GM12878 (cell line): ENCODE data around the gene CD86. TPM values are rescaled to one million over a fixed set of nuclear protein-coding genes. Genes with fewer than 3 reads are reported as not detected.

ENCODE experiments used
- ATAC-seq: fragments of 200-7000 bp; cut with Tn5 transposase; 3 replicates; pipeline ENCODE4 v1.9.1; 2020; ENCODE audit warnings: mild to moderate bottlenecking, moderate library complexity
- BruUV-seq: library from RNA; stranded (reverse); fragments of 400-500 nt; replicated peaks from 2 replicates; lab custom pipeline; 2021; lab: Mats Ljungman, UMichigan
- CTCF ChIA-PET: fragments of 300-600 bp; sonication (Branson Sonifier 250); formaldehyde crosslinking; extraction: SDS; loops from one replicate; lab custom pipeline; 2021; ENCODE audit warnings: inconsistent platforms; lab: Yijun Ruan, JAX
- POLR2A ChIA-PET: fragments of 350-600 bp; formaldehyde crosslinking; extraction: SDS; loops from one replicate; lab custom pipeline; 2021; ENCODE audit warnings: inconsistent platforms; lab: Charles Lee
- RAD21 ChIA-PET: fragments of 300-600 bp; sonication (Branson Sonifier 250); formaldehyde crosslinking; loops from one replicate; lab custom pipeline; 2023; ENCODE audit warnings: antibody characterized with exemption; ENCODE audit not compliant: unreplicated experiment; lab: Charles Lee
- SMC1A ChIA-PET: fragments of 300-600 bp; sonication (Branson Sonifier 250); formaldehyde crosslinking; loops from one replicate; lab custom pipeline; 2023; ENCODE audit not compliant: unreplicated experiment, uncharacterized antibody; lab: Charles Lee
- DNase-seq: peaks from one replicate; pipeline ENCODE4 v3.0.0-alpha.2; 2011; ENCODE audit warnings: low read depth, low spot score
- FAIRE-seq: peaks from 3 replicates; lab custom pipeline; 2011; peaks lifted over from hg19 to GRCh38; lab: Jason Lieb, UNC
- H2AFZ ChIP-seq: 2 replicates; pipeline ENCODE4 v1.6.0; 2011; ENCODE audit warnings: low read depth, low read length, control low read depth; ENCODE audit not compliant: control insufficient read depth
- H3K27ac ChIP-seq: 2 replicates; pipeline ENCODE4 v1.5.1; 2011; ENCODE audit warnings: control low read depth; ENCODE audit not compliant: control insufficient read depth, insufficient read depth
- H3K27me3 ChIP-seq, 2 experiments: replicated peaks in 1 of 2; 2 replicates each; pipeline versions ENCODE4 v1.6.0 to v1.6.1; 2011; ENCODE audit warnings: low read length in 1 of 2; ENCODE audit not compliant: control insufficient read depth in 2 of 2, insufficient read depth in 2 of 2
- H3K36me3 ChIP-seq, 2 experiments: 2 replicates each; pipeline ENCODE4 v1.5.1; 2011; ENCODE audit warnings: low read length in 1 of 2; ENCODE audit not compliant: control insufficient read depth in 2 of 2, insufficient read depth in 2 of 2
- H3K4me1 ChIP-seq: 2 replicates; pipeline ENCODE4 v1.6.1; 2011; ENCODE audit warnings: mild to moderate bottlenecking, low read length, moderate library complexity, mixed read lengths; ENCODE audit not compliant: control insufficient read depth, insufficient read depth
- H3K4me2 ChIP-seq: 2 replicates; pipeline ENCODE4 v1.6.0; 2011; ENCODE audit warnings: control low read depth; ENCODE audit not compliant: control insufficient read depth, insufficient read depth
- H3K4me3 ChIP-seq: fragments of 200-600 bp; sonication (generic); 2 replicates; pipeline ENCODE4 v1.5.1; 2016
- H3K79me2 ChIP-seq: 2 replicates; pipeline ENCODE4 v1.6.0; 2011; ENCODE audit warnings: low read length; ENCODE audit not compliant: control insufficient read depth, insufficient read depth
- H3K9ac ChIP-seq: 2 replicates; pipeline ENCODE4 v1.8.0; 2011; ENCODE audit warnings: low read length, control low read depth, mixed read lengths; ENCODE audit not compliant: control insufficient read depth, insufficient read depth
- H3K9me3 ChIP-seq: replicated peaks from 3 replicates; pipeline ENCODE4 v1.5.1; 2011; ENCODE audit warnings: mild to moderate bottlenecking, low read length; ENCODE audit not compliant: control insufficient read depth, insufficient read depth
- H4K20me1 ChIP-seq: 2 replicates; pipeline ENCODE4 v1.6.0; 2011; ENCODE audit not compliant: control insufficient read depth, insufficient read depth
- CHD1 ChIP-seq: IDR thresholded peaks from 2 replicates; pipeline ENCODE4 v1.6.1; 2012; ENCODE audit warnings: low read depth, low read length, improper control_type of control experiment
- FOXM1 ChIP-seq: IDR thresholded peaks from 2 replicates; pipeline ENCODE4 v1.6.1; 2012; ENCODE audit warnings: low read depth, mild to moderate bottlenecking, inconsistent platforms, low read length, moderate library complexity
- NFXL1 ChIP-seq: fragments of 450-650 bp; IDR thresholded peaks from 2 replicates; pipeline ENCODE4 v1.6.1; 2017; ENCODE audit warnings: antibody characterized with exemption, mild to moderate bottlenecking, borderline replicate concordance
- RB1 ChIP-seq: fragments of 450-650 bp; formaldehyde crosslinking; IDR thresholded peaks from 2 replicates; pipeline ENCODE4 v1.6.1; 2017; ENCODE audit warnings: mild to moderate bottlenecking, borderline replicate concordance
- RUNX3 ChIP-seq: IDR thresholded peaks from 2 replicates; pipeline ENCODE4 v1.6.1; 2012; ENCODE audit warnings: low read length, inconsistent platforms
- SREBF1 ChIP-seq: IDR thresholded peaks from 2 replicates; pipeline ENCODE4 v1.6.1; 2012; ENCODE audit warnings: mild to moderate bottlenecking, low read length
- ZNF687 ChIP-seq: fragments of 450-650 bp; IDR thresholded peaks from 2 replicates; pipeline ENCODE4 v1.6.1; 2017; ENCODE audit warnings: mild to moderate bottlenecking, moderate library complexity
- WGBS: methylation state at CpG from one replicate; pipeline ENCODE4 v1.1.6; 2016; ENCODE audit warnings: low lambda C conversion rate; ENCODE audit not compliant: insufficient replicate concordance, insufficient coverage; ENCODE audit errors: missing lambda C conversion rate; 5-methylcytosine and 5-hydroxymethylcytosine counted together
- in situ Hi-C: fragments of 300-500 bp; cut with MboI; formaldehyde crosslinking; loops from 9 replicates; pipeline ENCODE4 v1.14.3; 2018; ENCODE audit warnings: mixed read lengths
- intact Hi-C: fragments of 100-400 bp; cut with micrococcal nuclease; formaldehyde crosslinking; loops from one replicate; pipeline ENCODE4 v1.14.2; 2022; ENCODE audit not compliant: unreplicated experiment
- polyA plus RNA-seq, 11 experiments: library from polyadenylated mRNA; depleted of rRNA in 4 of 11; unstranded in 6 of 11; stranded (reverse) in 5 of 11; fragments of >200 nt; fragmentation: Nextera tagmentation in 4 of 11; fragmentation: Illumina TruSeq in 1 of 11; extraction: Ambion mirVana in 4 of 11; extraction: Trizol in 1 of 11; gene quantifications; 1 replicate in 1 of 11; 2 replicates in 10 of 11; pipeline versions ENCODE4 v1.2.1 to v1.2.3, GENCODE V29; 2011 to 2016; ENCODE audit warnings: inconsistent platforms in 2 of 11, missing spikeins in 2 of 11, low read depth in 1 of 11
- total RNA-seq, 4 experiments: library from RNA; depleted of rRNA in 3 of 4; stranded (reverse); fragments of >200 nt in 3 of 4; fragmentation: Illumina TruSeq in 1 of 4; extraction: Trizol in 1 of 4; gene quantifications; 2 replicates each; pipeline versions ENCODE4 v1.2.1 to v1.2.3, GENCODE V29; 2013 to 2021
- TF ChIP-seq, protein P1 (sequence below): fragments of 450-650 bp; IDR thresholded peaks from 2 replicates; pipeline ENCODE4 v1.6.1; 2016; ENCODE audit warnings: mild to moderate bottlenecking
- TF ChIP-seq, protein P2 (sequence below): IDR thresholded peaks from 2 replicates; pipeline ENCODE4 v1.6.1; 2012; ENCODE audit warnings: low read length, inconsistent platforms

The CD86 gene
- total and polyA plus RNA-seq, 10 of the 15 experiments (the other 5 are each of a cell fraction or from before 2014, with no cell fraction given) = 40.9 to 100 (median 55.5) TPM

GRCh38 chr3:122098611-122099010 lies 43.4 kb downstream of the CD86 start:
- SMC1A ChIA-PET = interaction anchor here (0.6 to 33.7 kb wide), 13 partner anchors 13 to 552 kb away, joined by 3 to 882 read pairs (median 30); partner anchors contain the start of genes CD86 and POLQ

More at GRCh38 chr3:122098611-122099010, 43.4 kb downstream of the CD86 start:
- TF ChIP-seq FOXM1 = no peak
- TF ChIP-seq, protein P1, sequence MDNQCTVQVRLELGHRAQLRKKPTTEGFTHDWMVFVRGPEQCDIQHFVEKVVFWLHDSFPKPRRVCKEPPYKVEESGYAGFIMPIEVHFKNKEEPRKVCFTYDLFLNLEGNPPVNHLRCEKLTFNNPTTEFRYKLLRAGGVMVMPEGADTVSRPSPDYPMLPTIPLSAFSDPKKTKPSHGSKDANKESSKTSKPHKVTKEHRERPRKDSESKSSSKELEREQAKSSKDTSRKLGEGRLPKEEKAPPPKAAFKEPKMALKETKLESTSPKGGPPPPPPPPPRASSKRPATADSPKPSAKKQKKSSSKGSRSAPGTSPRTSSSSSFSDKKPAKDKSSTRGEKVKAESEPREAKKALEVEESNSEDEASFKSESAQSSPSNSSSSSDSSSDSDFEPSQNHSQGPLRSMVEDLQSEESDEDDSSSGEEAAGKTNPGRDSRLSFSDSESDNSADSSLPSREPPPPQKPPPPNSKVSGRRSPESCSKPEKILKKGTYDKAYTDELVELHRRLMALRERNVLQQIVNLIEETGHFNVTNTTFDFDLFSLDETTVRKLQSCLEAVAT = no peak
- no peak for TF ChIP-seq RB1
- TF ChIP-seq NFXL1 = no peak
- TF ChIP-seq ZNF687 = no peak
- no peak for TF ChIP-seq SREBF1
- TF ChIP-seq, protein P2, sequence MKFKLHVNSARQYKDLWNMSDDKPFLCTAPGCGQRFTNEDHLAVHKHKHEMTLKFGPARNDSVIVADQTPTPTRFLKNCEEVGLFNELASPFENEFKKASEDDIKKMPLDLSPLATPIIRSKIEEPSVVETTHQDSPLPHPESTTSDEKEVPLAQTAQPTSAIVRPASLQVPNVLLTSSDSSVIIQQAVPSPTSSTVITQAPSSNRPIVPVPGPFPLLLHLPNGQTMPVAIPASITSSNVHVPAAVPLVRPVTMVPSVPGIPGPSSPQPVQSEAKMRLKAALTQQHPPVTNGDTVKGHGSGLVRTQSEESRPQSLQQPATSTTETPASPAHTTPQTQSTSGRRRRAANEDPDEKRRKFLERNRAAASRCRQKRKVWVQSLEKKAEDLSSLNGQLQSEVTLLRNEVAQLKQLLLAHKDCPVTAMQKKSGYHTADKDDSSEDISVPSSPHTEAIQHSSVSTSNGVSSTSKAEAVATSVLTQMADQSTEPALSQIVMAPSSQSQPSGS = no peak
- no peak for TF ChIP-seq CHD1
- no peak for TF ChIP-seq RUNX3
- TF ChIP-seq, all 136 proteins: peak for 0
- Histone ChIP-seq H3K27me3 (no peaks in the 10 kb centered on the region), H4K20me1 (no peaks in the 10 kb centered on the region), H3K9ac (no peak overlapping the region), H3K36me3 (no peaks in the 10 kb centered on the region), H3K27ac (no peak overlapping the region), H3K4me1 (peaks cover 77% of the 10 kb centered on the region), H3K79me2 (peaks cover 10% of the 10 kb centered on the region), H3K9me3 (no peaks in the 10 kb centered on the region; the same call in 2 of the 3 replicates), H3K4me2 (no peak overlapping the region), H2AFZ (no peak overlapping the region), H3K4me3 (no peak overlapping the region)
- RAD21 ChIA-PET = interaction anchor here (0.7 to 16.0 kb wide), 11 partner anchors 12 to 155 kb away, joined by 3 to 441 read pairs (median 42); no protein-coding TSS in a partner anchor
- in situ Hi-C loops (loop anchor here (5.0 kb wide), 1 partner anchor 551 kb away; the partner anchor contains the start of gene POLQ), intact Hi-C loops (loop anchor here (10.0 kb wide), 1 partner anchor 434 kb away; the partner anchor contains the start of gene HCLS1)
- POLR2A ChIA-PET = interaction anchor here (0.6 to 4.2 kb wide), 7 partner anchors 19 to 489 kb away, joined by 3 to 50 read pairs (median 3); no protein-coding TSS in a partner anchor
- ATAC-seq (no peak), FAIRE-seq (no peak), DNase-seq (no peak)
- 100% methylated on average over 2 of the region's 2 CpGs for WGBS
- BruUV-seq = no TSS peak
- CTCF ChIA-PET = interaction anchor here (0.6 to 9.1 kb wide), 8 partner anchors 19 to 806 kb away, joined by 3 to 237 read pairs (median 3); no protein-coding TSS in a partner anchor
